Globus pallidus (tissue), 1 donor: Measurements from ENCODE around the gene C17orf67.
"Not testable (repeated sequence)": the region's sequence is repeated elsewhere in the genome, so short reads cannot be mapped to it uniquely, and the experiment has no call there.

Experiments
- DNase-seq: peaks from one replicate; pipeline ENCODE4 v3.0.0-alpha.2; 2015; ENCODE audit warnings: low spot score

The C17orf67 gene

GRCh38 chr17:56773124-56773523, 60.6 kb downstream of the C17orf67 start:
- no peak for DNase-seq

- no peak for DNase-seq
Observed at GRCh38 chr17:56772442-56772841, 61.3 kb downstream of the C17orf67 start.

DNA sequence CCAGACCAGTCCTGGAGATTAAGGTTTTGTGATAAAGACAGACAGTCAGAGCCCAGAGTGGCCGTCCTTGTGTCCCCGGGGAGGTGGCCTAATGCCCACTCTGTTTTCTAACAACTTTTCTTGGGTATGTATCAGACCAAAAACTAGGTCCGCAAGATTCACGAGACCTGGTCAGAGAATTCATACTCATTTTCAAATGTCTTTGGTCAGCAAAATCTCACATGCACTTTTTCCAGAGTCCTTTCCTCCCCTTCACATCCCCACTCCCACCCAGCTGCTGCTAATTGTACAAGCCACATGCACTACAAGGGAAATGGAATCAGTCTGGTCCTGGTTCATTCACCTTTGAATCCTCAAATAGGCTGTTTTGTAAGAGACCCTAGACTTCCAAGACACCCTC, 61.7 kb downstream of the C17orf67 start:
- DNase-seq = no peak

- no peak for DNase-seq
Observed at GRCh38 chr17:56771563-56771962, 62.2 kb downstream of the C17orf67 start.

- DNase-seq = no peak
Observed at GRCh38 chr17:56770427-56770826, 63.3 kb downstream of the C17orf67 start.

DNA sequence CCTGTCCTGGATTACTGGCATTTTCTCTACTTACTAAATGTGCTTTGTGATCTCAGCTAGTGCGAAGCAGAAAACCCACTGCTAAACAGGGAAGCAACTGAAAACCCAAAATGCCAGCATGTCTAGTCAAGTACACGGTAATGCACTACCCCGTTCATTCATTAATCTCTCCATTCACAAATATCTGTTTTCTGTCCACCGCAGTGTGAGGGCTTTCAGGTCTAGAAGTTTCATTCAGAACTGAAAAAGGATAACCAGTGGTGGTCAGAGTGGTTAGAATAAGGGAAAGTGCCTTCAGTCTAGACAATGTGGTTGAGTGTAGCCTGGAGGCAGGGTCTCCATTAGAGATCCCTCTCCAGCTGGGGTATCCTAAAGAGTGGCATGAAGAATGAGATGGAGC, 68.3 kb downstream of the C17orf67 start:
- no peak for DNase-seq

DNA sequence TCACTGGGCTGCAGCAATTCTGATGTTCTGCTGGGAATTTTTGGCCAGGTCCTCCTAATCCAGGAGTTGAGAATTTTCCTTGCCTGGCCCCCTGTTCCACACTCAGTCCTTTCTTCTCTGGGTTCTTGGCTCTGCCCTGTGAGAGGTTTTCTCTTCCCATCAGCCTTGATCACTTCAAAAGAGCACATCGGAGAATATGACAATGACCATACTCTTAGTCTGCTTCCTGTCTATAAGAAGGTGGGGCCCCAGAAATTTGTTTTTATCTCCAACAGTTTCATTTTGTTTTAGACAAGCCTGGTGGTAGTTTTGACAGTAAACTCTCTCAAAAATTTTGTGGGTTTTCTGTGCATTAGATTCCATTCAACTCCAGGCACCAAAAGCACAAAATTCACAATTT, 70.7 kb downstream of the C17orf67 start:
- no peak for DNase-seq

DNA sequence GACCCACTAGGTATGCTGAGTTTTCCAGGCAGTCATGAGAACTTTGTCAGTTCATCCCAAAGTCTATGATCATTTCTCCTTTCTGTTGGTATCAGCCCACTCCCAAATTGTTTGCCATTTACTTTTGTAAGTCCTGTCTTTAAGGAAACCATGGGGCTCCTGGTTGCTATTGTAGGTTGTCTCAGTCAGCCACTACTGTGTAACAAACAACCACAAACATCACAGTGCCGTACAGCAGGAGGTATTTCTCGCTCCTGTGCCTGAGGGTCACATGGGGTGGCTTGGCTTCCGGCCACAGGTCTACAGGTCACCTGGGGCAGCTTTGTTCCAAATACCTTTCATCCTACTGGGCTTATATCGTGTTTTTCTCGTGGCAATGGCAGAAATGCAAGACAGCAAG, 71.6 kb downstream of the C17orf67 start:
- DNase-seq = no peak

DNA sequence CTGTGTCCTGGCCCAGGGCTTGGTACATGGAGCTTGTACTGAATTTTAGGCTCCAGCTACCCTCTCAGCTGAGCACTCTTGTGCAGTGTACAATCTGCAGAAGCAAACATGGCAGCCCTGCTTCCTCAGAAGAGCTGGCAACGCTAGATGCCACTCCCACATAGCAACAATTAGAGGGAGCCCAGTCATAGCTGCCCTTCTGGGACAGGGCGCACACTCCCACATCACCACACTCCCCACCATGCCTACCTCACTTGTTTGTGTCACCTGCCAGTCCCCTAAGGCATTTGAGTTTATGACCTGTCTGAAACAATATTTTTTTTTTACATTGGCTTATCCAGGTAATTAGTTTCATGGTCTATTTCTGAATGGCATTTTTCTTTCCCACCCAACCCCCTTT, 72.3 kb downstream of the C17orf67 start:
- no peak for DNase-seq

GRCh38 chr17:56757611-56758010, 76.1 kb downstream of the C17orf67 start:
- DNase-seq = not testable (repeated sequence)

GRCh38 chr17:56756536-56756935, 77.2 kb downstream of the C17orf67 start:
- DNase-seq = no peak

DNA sequence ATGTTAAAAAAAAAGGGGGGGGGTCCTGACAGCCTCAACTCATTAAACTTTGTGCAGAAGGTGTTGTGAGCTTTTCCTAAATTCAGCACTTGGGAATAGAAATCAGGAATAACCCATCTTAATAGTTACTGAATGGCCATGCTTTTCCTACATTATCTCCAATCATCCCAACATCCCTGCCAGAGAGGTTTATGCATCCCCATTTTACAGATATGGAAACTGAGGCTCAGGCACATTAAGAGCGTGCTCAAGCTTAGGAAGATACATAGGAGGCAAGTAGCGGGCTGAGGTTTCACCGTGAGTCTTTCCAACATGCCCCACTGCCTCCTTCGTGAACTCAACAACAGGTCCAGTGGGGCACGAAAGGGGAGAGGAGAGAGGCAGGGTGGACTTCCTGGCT, 78.4 kb downstream of the C17orf67 start:
- DNase-seq = no peak

DNA sequence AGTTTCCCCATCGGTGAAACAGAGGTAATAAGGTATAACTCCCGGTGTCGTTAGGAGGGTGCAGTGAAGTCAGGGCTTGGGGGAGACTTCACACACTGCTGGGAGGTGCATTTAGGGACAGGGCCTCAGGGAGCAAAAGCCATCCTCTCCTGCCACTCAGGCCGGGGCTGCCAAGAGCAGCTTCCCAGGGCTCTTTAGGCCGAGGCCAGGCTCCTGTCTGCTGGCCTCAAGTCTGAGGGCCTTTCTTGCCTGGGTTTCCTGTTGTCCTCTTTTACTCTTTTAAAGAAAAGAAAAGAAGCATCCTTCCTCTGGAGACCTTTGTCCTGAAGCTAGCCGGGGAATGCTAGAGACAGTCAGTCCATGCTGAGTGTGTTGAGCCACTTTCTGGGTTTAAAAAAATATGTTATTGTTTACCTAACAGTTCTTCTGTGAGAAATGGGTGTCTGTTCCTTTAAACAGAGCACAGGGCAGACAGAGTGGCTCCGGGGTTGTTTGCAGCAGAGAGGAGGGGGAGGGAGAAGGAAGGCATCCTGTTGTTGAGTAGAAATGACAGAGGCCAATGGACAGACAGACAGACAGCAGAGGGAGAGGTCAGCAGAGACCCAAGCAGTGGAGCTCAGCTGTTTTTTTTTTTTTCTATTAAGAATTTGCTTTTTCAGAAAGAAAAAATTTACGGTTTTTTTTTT, 79.1 kb downstream of the C17orf67 start:
- DNase-seq = no peak

DNA sequence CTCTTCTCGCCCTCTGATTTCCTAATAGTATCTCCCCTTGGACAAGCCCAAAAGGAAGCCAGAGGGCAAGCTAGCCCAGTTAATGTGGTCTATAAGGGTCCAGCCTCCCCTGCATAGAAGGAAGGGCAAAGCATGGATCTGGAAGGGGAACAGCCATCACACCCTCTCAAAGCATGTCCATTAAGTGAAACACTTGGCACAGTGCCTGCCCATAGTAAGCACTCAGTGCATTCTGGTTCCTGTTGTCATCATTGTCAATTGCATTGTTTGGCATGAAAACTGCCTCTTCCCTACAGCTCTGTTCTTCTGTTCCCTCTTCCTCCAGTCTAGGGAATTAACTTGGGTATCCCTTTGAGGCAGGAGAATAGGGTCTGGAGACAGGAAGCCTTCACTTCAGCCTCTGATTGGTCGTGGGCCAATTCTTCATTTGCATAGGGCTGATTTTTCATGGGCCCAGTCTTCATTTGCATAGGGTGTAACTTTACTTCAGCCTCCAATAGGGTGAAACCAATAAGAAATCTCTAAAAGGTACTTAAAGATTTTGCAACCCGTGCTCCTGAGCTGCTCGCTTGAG, 81.4 kb downstream of the C17orf67 start:
- DNase-seq = no peak

DNA sequence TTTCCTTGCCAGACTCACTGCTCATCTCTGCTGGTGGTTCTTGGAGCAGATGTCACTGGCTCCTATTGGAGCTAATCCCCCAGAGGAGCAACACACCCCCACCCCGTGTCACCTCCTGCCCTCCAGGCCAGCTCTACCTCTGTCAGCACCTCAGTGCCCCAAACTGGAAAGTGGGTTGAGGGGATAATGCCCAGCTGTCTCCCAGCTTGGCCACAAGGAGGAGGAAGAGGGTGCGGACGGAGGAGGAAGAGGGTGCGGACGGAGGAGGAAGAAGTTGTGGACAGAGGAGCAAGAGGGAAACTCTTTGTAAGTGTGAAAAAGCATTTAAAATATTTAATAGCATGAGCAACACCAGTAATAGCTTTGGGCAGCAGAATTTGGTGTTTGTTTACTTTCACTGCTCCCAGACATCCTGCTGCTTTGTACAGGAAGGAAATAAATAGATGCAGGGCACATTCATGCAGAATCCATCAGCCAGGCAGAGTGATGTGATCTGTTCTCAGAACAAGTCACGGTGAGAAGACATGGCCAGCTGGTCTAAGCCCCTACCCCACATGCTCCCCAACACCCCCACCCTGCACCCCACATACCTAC, 82.5 kb downstream of the C17orf67 start:
- no peak for DNase-seq

- no peak for DNase-seq
Observed at GRCh38 chr17:56744721-56745120, 89.0 kb downstream of the C17orf67 start.

DNA sequence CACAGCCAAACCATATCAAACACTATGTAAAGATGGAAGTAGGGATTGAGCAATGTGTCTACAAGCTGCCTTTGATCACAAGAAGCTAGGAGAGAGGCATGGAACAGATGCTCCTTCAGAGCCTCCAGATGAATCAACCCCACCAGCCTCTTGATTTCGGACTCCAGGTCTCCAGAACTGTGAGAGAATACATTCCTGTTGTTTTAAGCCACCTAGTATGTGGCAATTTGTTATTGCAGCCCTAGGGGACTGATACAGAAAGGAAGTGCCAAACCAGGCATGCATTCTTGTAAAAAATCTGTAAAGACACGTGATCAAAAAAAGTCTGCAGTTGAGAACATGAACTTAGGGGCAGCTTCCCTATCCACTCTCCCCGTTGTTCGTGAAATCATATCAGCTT, 91.1 kb downstream of the C17orf67 start:
- DNase-seq = no peak
